GM19452 (cell line): Measurements from ENCODE around the gene PMAIP1.

Experiments used
- ATAC-seq: cut with Tn5 transposase; IDR thresholded peaks from one replicate; pipeline ENCODE4 v1.9.1; 2021; ENCODE audit not compliant: unreplicated experiment

Gene PMAIP1

GRCh38 chr18:59951591-59951990 lies 51.8 kb downstream of the PMAIP1 start:
- ATAC-seq: no peak

GRCh38 chr18:59952283-59953007 lies 52.6 kb downstream of the PMAIP1 start:
- ATAC-seq: no peak
